ENCODE data around the gene GNMT. TPM values are rescaled to one million over a fixed set of nuclear protein-coding genes. Genes with fewer than 3 reads are reported as not detected.

Gene GNMT
- total RNA-seq, 1 donor from 2014 or later = 1.7 TPM

- no peak overlapping the region for H3K4me3 Mint-ChIP-seq
- no peak overlapping the region for H3K27ac Mint-ChIP-seq
- H3K36me3 Mint-ChIP-seq = peaks cover 10% of the 10 kb centered on the region
- no peaks in the 10 kb centered on the region for H3K9me3 Mint-ChIP-seq
- DNase-seq (ENCODE audit: low spot score in 2 of 2, unreplicated experiment in 2 of 2) = no peak
- TF ChIP-seq CTCF (IDR thresholded peaks at IDR 0.05; ENCODE audit: unreplicated experiment) = no peak
- no peaks in the 10 kb centered on the region for H3K27me3 Mint-ChIP-seq (ENCODE audit: low read depth)
- no peaks in the 10 kb centered on the region for H3K4me1 Mint-ChIP-seq
Measured at GRCh38 chr6:43001843-43002242, 41.3 kb downstream of the GNMT start.

DNA sequence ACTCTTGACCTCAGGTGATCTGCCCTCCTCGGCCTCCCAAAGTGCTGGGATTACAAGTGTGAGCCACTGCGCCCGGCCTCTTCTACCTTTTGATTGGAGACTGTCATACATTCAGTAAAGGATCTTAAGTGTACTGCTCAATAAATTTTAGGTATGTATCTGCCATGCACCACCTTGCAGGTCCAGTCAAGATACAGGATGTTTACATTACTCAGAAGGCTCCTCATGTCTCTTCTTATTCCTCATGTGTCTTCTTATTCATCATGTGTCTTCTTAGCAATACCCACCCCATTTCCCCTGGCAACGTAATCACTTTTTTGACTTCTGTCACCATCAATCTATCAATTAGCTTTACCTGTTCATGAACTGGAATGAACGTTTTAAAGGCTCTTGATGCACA, 45.3 kb downstream of the GNMT start:
- Mint-ChIP-seq H3K4me3 (no peak overlapping the region), H3K4me1 (no peaks in the 10 kb centered on the region), H3K9me3 (no peaks in the 10 kb centered on the region), H3K36me3 (peaks cover 21% of the 10 kb centered on the region), H3K27me3 (ENCODE audit: low read depth) (no peaks in the 10 kb centered on the region), H3K27ac (no peak overlapping the region)
- TF ChIP-seq CTCF (IDR thresholded peaks at IDR 0.05; ENCODE audit: unreplicated experiment) = no peak
- no peak for DNase-seq (ENCODE audit: low spot score in 2 of 2, unreplicated experiment in 2 of 2)

- Mint-ChIP-seq H3K27me3 (ENCODE audit: low read depth) (no peaks in the 10 kb centered on the region), H3K9me3 (no peaks in the 10 kb centered on the region), H3K36me3 (peaks cover 21% of the 10 kb centered on the region), H3K4me1 (no peaks in the 10 kb centered on the region), H3K4me3 (no peak overlapping the region), H3K27ac (no peak overlapping the region)
- TF ChIP-seq CTCF (IDR thresholded peaks at IDR 0.05; ENCODE audit: unreplicated experiment) = no peak
- no peak for DNase-seq (ENCODE audit: low spot score in 2 of 2, unreplicated experiment in 2 of 2)
Measured at GRCh38 chr6:43006251-43006650, 45.7 kb downstream of the GNMT start.

GRCh38 chr6:43007126-43007525, 46.6 kb downstream of the GNMT start:
- H3K9me3 Mint-ChIP-seq = no peaks in the 10 kb centered on the region
- DNase-seq (ENCODE audit: low spot score in 2 of 2, unreplicated experiment in 2 of 2) = no peak
- H3K27ac Mint-ChIP-seq = no peak overlapping the region
- TF ChIP-seq CTCF (IDR thresholded peaks at IDR 0.05; ENCODE audit: unreplicated experiment) = no peak
- no peak overlapping the region for H3K4me3 Mint-ChIP-seq
- H3K27me3 Mint-ChIP-seq (ENCODE audit: low read depth) = no peaks in the 10 kb centered on the region
- H3K36me3 Mint-ChIP-seq = peaks cover 23% of the 10 kb centered on the region
- H3K4me1 Mint-ChIP-seq = peaks cover under 1% of the 10 kb centered on the region

GRCh38 chr6:43009124-43009523, 48.6 kb downstream of the GNMT start:
- no peak overlapping the region for H3K4me3 Mint-ChIP-seq
- peaks cover 18% of the 10 kb centered on the region for H3K36me3 Mint-ChIP-seq
- H3K9me3 Mint-ChIP-seq = no peaks in the 10 kb centered on the region
- peaks cover 19% of the 10 kb centered on the region for H3K4me1 Mint-ChIP-seq
- no peak overlapping the region for H3K27ac Mint-ChIP-seq
- no peaks in the 10 kb centered on the region for H3K27me3 Mint-ChIP-seq (ENCODE audit: low read depth)
- TF ChIP-seq CTCF (IDR thresholded peaks at IDR 0.05; ENCODE audit: unreplicated experiment) = no peak
- no peak for DNase-seq (ENCODE audit: low spot score in 2 of 2, unreplicated experiment in 2 of 2)

DNA sequence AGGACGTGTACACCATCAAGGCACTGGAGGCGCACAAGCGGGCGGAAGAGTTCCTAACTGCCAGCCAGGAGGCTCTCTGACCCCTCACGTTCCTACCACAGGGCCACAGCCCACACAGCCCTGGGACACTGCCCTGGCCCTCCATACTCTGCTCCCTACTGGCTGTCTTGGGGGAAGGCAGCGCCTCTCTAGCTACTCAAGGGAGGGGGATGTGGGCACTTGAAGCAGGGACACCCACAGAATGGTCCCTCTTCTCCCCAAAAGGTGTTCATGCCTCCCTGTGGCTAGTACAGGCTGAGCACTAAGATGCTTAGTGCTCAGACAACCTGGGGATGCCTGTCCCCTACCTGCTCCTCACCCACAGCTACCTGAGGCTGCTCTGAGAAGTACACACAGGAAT, 50.7 kb downstream of the GNMT start:
- H3K27me3 Mint-ChIP-seq (ENCODE audit: low read depth) = no peaks in the 10 kb centered on the region
- H3K4me1 Mint-ChIP-seq = peaks cover 33% of the 10 kb centered on the region
- DNase-seq (ENCODE audit: low spot score in 2 of 2, unreplicated experiment in 2 of 2) = no peak
- H3K27ac Mint-ChIP-seq = no peak overlapping the region
- no peak for TF ChIP-seq CTCF (IDR thresholded peaks at IDR 0.05; ENCODE audit: unreplicated experiment)
- H3K4me3 Mint-ChIP-seq = no peak overlapping the region
- H3K9me3 Mint-ChIP-seq = no peaks in the 10 kb centered on the region
- H3K36me3 Mint-ChIP-seq = peaks cover 13% of the 10 kb centered on the region

All from mesothelial cell of epicardium (in vitro differentiated cells).